Aorta (tissue), 5 donors: ENCODE measurements around the gene JARID2. TPM values are rescaled to one million over a fixed set of nuclear protein-coding genes. Genes with fewer than 3 reads are reported as not detected.

Experiments used
- ATAC-seq: fragments of 200-7000 bp; cut with Tn5 transposase; one replicate; pipeline ENCODE4 v1.9.1; 2022; ENCODE audit warnings: moderate library complexity; ENCODE audit not compliant: low FRiP score
- DNase-seq, 2 donors: peaks; one replicate each; pipeline ENCODE4 v3.0.0-alpha.2; 2020
- H3K27ac ChIP-seq, 2 donors: one replicate each; pipeline ENCODE4 v1.5.1; 2013; ENCODE audit warnings: low read length in 2 of 2, mild to moderate bottlenecking in 2 of 2, moderate library complexity in 2 of 2, control low read depth in 1 of 2, inconsistent platforms in 1 of 2, low read depth in 1 of 2
- H3K27me3 ChIP-seq, 2 donors: one replicate each; pipeline ENCODE4 v1.6.1; 2013; ENCODE audit warnings: control low read depth in 1 of 2, low read length in 1 of 2, mild to moderate bottlenecking in 1 of 2, moderate library complexity in 1 of 2; ENCODE audit not compliant: insufficient read depth in 2 of 2, control insufficient read depth in 1 of 2
- H3K36me3 ChIP-seq, 2 donors: one replicate each; pipeline ENCODE4 v1.6.1; 2013; ENCODE audit warnings: control low read depth in 1 of 2, low read length in 1 of 2, mild to moderate bottlenecking in 1 of 2; ENCODE audit not compliant: insufficient read depth in 2 of 2, control insufficient read depth in 1 of 2
- H3K4me1 ChIP-seq, 2 donors: one replicate each; pipeline ENCODE4 v1.6.1; 2013; ENCODE audit warnings: low read length in 2 of 2, control low read depth in 1 of 2, mild to moderate bottlenecking in 1 of 2, moderate library complexity in 1 of 2; ENCODE audit not compliant: insufficient read depth in 2 of 2, control insufficient read depth in 1 of 2
- H3K4me3 ChIP-seq, 2 donors: one replicate each; pipeline ENCODE4 v1.5.1; 2013; ENCODE audit warnings: low read length in 2 of 2, control low read depth in 1 of 2, mild to moderate bottlenecking in 1 of 2
- H3K9me3 ChIP-seq: one replicate; pipeline ENCODE4 v1.6.1; 2013; ENCODE audit warnings: mild to moderate bottlenecking, low read length; ENCODE audit not compliant: control insufficient read depth
- WGBS, 2 donors: extraction: QIAGEN DNeasy Blood & Tissue Kit; methylation state at CpG; one replicate each; pipeline ENCODE4 v1.1.7; 2013; 5-methylcytosine and 5-hydroxymethylcytosine counted together
- intact Hi-C, 2 donors: fragments of 100-400 bp; cut with DNase I; formaldehyde crosslinking; loops; one replicate each; pipeline versions ENCODE4 v1.14.2 to v1.15.0; 2022
- polyA plus RNA-seq, 2 donors: library from polyadenylated mRNA; stranded (reverse); fragments of 200-250 nt; gene quantifications; one replicate each; pipeline ENCODE4 v1.2.3, GENCODE V29; 2013
- total RNA-seq, 2 donors: library from RNA; stranded (reverse); fragmentation: NEBNext Ultra II Directional; extraction: Animal tissue kit (Norgen Biotek cat#: 25700); gene quantifications; one replicate each; pipeline ENCODE4 v1.2.1, GENCODE V29; 2021
- donor health status: healthy with polysubstance abuse.
- donor health status: Bipolar disorder and iron deficiency.
- donor health status: DM: no; HTN: no; CAD: no.
- donor health status: DM: no; HTN: no; CAD: no.
- donor health status: DM: yes; HTN: yes; CAD: no.

Gene JARID2
- total and polyA plus RNA-seq, 4 donors: 0.88 to 13.0 (median 7.1) TPM

DNA sequence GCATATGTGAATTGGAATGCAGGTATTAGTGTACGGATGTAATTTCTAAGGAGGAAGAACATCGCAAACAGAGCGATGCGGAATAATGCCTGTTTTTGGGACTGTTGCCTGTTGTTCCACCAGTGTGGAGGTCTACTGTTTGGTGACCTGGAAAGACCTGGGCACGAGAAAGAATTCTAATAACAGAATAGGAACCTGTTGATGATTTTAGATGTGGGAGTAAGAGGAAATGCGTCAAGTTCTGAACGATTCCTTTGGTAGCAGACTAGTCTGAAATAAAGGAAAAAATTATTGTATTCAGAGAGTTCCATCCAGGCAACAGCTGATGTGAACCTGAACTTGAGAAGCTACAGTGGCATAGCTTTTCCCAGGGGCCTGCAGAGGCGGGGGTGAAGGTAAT, 224.9 kb downstream of the JARID2 start:
- Histone ChIP-seq H3K27me3 (no peaks in the 10 kb centered on the region), H3K4me1 (peaks cover 0 to 5% of the 10 kb centered on the region in 2 donors), H3K9me3 (no peaks in the 10 kb centered on the region), H3K4me3 (no peak overlapping the region), H3K36me3 (peaks cover 0 to 5% of the 10 kb centered on the region in 2 donors), H3K27ac (no peak overlapping the region)
- DNase-seq (no peak), ATAC-seq (no peak)
- 95 to 96% methylated on average over 8 of the region's 8 CpGs for WGBS, 2 donors
- intact Hi-C loops: loop anchor here in 1 of 2 donors (10.0 kb wide), 1 partner anchor 226 kb away; the partner anchor contains the start of gene JARID2

DNA sequence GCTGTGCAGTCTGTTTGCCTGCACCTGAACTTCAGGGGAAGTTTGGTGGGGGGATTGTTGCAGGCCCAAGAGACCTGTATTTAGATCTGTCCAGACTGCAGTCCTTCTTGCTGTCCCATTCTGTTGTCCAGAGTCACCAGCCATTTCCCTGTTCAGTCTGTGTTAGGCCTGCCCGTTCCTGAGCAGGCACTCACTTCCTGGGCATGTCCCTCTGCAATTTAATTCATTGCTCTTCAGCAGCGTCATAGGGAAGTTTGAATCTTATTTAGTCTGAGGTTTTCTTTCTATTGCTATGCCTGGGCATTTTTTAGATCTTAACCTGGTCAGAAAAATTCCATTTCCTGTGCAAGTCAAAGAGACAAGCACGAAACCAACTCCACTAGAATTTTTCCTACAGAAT, 226.8 kb downstream of the JARID2 start:
- Histone ChIP-seq H3K9me3 (no peaks in the 10 kb centered on the region), H3K27me3 (no peaks in the 10 kb centered on the region), H3K4me1 (peaks cover 4 to 5% of the 10 kb centered on the region in 2 donors), H3K4me3 (no peak overlapping the region), H3K27ac (peak overlapping the region; percentile 9 to 13), H3K36me3 (peaks cover 0 to 5% of the 10 kb centered on the region in 2 donors)
- ATAC-seq (no peak), DNase-seq (no peak)
- 42 to 51% methylated on average over 3 of the region's 3 CpGs for WGBS, 2 donors
- intact Hi-C loops: loop anchor here in 1 of 2 donors (10.0 kb wide), 1 partner anchor 228 kb away; the partner anchor contains the start of gene JARID2

DNA sequence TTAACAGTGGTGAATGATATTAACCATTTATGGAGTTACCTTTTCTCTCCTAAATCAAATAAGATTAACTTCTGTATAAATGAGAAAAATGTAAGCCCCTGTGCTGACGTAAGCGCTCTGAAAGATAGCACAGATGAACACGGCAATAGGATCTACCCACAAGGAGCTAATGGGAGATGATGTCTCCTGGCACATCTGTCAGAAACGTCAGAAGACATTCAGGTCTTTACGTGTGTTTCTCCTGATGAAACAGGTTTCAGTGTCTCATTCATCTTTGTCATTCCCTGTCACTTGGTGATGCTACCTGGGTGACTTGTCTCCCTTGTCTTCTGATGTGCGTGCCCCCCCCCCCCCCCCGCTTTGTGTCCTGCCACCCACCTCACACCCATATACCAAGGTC, 227.3 kb downstream of the JARID2 start:
- intact Hi-C loops: loop anchor here in 1 of 2 donors (10.0 kb wide), 1 partner anchor 228 kb away; the partner anchor contains the start of gene JARID2
- peak overlapping the region in 1 of 2 donors; percentile 53 for H3K27ac ChIP-seq

DNA sequence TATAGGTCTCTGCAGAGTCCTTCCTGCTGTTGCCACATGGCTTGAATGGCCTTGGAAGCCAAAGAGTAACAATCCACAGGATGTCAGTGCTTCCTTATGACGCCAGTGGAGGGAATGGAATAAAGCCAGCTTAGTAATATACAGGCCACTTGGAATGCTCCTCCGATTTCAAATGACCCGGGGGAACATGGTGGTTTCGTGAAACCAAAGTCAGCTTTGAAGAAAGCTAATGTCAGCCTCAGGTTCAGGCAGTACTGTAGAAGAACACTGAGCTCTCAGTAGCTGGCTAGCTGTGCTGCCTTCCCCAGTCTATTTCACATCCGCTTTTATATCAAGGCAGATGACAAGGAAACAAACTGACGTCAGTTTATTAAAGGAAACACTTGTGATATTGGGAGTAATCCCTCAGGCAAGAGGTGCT, 227.9 kb downstream of the JARID2 start:
- ATAC-seq: no peak
- Histone ChIP-seq H3K9me3 (no peaks in the 10 kb centered on the region), H3K4me3 (no peak overlapping the region), H3K36me3 (peaks cover 0 to 3% of the 10 kb centered on the region in 2 donors), H3K27me3 (no peaks in the 10 kb centered on the region), H3K4me1 (peaks cover 7 to 13% of the 10 kb centered on the region in 2 donors), H3K27ac (no peak overlapping the region)
- DNase-seq: no peak
- intact Hi-C loops: loop anchor here in 1 of 2 donors (10.0 kb wide), 1 partner anchor 229 kb away; the partner anchor contains the start of gene JARID2
- 49 to 56% methylated on average over 6 of the region's 6 CpGs for WGBS, 2 donors

More for the DNA sequence above, 227.3 kb downstream of the JARID2 start:
- DNase-seq (no peak), ATAC-seq (no peak)
- peaks cover 0 to 5% of the 10 kb centered on the region in 2 donors for H3K36me3 ChIP-seq
- H3K9me3 ChIP-seq: no peaks in the 10 kb centered on the region
- H3K4me1 ChIP-seq: peaks cover 7 to 10% of the 10 kb centered on the region in 2 donors
- WGBS, 2 donors: 75 to 86% methylated on average over 6 to 7 of the region's 7 CpGs
- H3K27me3 ChIP-seq: no peaks in the 10 kb centered on the region
- no peak overlapping the region for H3K4me3 ChIP-seq

DNA sequence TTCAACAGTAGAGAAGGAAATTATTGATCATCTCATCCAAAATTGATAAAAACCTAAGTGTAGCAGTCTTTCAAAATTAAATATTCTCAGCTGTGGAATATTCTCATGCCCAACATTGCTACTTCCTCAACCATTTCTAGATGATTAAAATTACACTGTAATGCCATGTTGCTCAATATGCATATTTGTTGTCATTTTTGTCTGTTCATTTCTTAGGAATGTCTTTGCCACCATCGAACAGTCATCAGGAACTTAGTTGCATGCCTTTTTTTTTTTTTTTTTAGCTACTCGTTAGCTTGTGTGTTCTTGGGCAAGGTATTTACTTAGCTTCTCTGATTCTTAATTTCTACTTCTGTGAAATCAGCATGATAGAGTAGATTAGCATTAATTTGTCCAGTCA, 228.3 kb downstream of the JARID2 start:
- WGBS, 2 donors: 70 to 75% methylated on average over 2 of the region's 2 CpGs
- ATAC-seq (no peak), DNase-seq (no peak)
- peaks cover 0 to 2% of the 10 kb centered on the region in 2 donors for H3K36me3 ChIP-seq
- intact Hi-C loops: loop anchor here in 1 of 2 donors (10.0 kb wide), 1 partner anchor 229 kb away; the partner anchor contains the start of gene JARID2
- no peak overlapping the region for H3K4me3 ChIP-seq
- no peaks in the 10 kb centered on the region for H3K27me3 ChIP-seq
- H3K4me1 ChIP-seq: peaks cover 7 to 13% of the 10 kb centered on the region in 2 donors
- no peaks in the 10 kb centered on the region for H3K9me3 ChIP-seq
- H3K27ac ChIP-seq: no peak overlapping the region

DNA sequence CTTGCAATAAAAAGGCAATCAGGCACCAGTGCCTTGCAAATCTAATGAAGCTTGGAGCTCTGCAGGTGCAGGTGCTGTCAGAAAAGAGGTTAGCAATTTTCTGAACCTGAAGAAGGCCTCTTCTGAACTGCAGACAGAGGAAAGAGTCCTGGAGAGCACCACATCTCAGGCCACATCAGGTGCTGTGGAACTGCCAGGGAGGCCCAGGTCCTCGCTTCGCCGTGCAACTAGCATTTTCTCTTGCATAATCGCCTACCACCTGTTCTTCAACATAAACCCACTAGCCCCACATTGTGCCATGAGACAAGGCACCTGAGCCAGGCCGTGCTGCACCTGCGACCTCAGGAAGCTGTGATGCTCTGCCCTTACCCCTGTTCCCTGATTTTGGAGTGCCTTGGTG, 229.4 kb downstream of the JARID2 start:
- intact Hi-C loops: loop anchor here in 1 of 2 donors (10.0 kb wide), 1 partner anchor 230 kb away; the partner anchor contains the start of gene JARID2
- Histone ChIP-seq H3K27ac (no peak overlapping the region), H3K36me3 (peaks cover 0 to under 1% of the 10 kb centered on the region in 2 donors), H3K9me3 (no peaks in the 10 kb centered on the region), H3K27me3 (no peaks in the 10 kb centered on the region), H3K4me3 (no peak overlapping the region), H3K4me1 (peaks cover 7 to 13% of the 10 kb centered on the region in 2 donors)
- DNase-seq (no peak), ATAC-seq (no peak)
- 82 to 97% methylated on average over 6 of the region's 6 CpGs for WGBS, 2 donors

DNA sequence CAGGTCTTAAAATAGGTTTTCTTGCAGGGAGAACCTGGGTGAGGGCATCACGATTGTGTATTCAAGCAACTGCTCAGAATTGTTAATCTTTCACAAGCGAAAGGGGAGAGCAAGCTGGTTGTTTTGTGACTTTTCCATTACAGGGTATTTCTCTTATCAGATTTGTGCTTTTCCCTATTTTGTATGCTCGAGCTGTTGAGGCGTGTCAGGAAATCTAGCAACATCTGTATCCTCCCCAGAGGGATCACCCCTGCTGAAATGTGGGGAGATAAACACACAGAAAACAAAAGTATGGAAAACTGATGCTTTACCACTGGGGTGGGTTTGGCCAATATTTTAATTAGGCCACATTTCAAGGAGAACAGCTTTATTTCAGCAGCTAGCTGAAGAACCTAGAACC, 230.0 kb downstream of the JARID2 start:
- H3K9me3 ChIP-seq: no peaks in the 10 kb centered on the region
- no peaks in the 10 kb centered on the region for H3K27me3 ChIP-seq
- H3K4me1 ChIP-seq: peaks cover 7 to 13% of the 10 kb centered on the region in 2 donors
- intact Hi-C loops: loop anchor here in 1 of 2 donors (10.0 kb wide), 1 partner anchor 231 kb away; the partner anchor contains the start of gene JARID2
- H3K27ac ChIP-seq: peak overlapping the region; percentile 47 to 96
- H3K36me3 ChIP-seq: no peaks in the 10 kb centered on the region
- H3K4me3 ChIP-seq: no peak overlapping the region
- DNase-seq (no peak), ATAC-seq (no peak)
- WGBS, 2 donors: 61 to 69% methylated on average over 4 of the region's 4 CpGs

DNA sequence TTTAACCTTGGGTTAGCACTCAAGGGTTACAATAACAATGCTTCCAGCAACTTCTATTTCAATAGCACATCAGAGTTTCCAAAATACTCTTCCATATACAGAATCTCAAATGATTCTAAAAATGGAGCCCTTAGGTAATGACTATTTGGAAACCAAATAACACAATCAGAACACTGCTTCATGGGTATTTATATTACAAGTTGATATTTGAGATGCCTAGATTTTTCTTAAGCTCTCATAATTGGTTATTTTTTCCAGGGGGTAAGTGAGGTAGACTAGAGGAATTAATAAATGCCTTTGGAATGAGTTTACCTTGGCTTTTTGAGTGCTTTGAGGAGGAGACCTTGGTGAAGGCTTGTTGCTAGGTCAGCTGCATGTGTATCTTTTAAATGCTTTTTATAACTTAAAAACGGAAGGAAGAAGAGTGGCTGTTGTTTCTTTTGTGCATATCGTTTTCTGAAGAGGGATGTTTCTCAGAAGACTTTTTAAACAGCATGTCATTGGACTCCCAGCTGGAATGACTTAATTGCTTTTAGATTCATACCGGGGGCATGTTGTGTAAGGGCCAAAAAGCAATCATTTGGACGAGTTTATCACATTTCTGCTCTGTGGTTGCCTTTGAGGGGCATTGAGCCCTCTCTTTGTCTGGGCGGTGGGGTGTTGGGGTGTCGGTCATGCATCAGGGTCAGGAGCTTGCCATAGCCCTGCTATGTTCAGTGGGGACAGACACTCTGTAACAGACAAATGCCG, 230.9 kb downstream of the JARID2 start:
- DNase-seq: no peak
- H3K36me3 ChIP-seq: no peaks in the 10 kb centered on the region
- intact Hi-C loops: loop anchor here in 1 of 2 donors (10.0 kb wide), 1 partner anchor 232 kb away; the partner anchor contains the start of gene JARID2
- peaks cover 7 to 13% of the 10 kb centered on the region in 2 donors for H3K4me1 ChIP-seq
- 9 to 34% methylated on average over 7 of the region's 7 CpGs for WGBS, 2 donors
- peak overlapping the region; percentile 47 to 84 for H3K27ac ChIP-seq
- no peak overlapping the region for H3K4me3 ChIP-seq
- ATAC-seq: peak; percentile 39
- H3K9me3 ChIP-seq: no peaks in the 10 kb centered on the region
- no peaks in the 10 kb centered on the region for H3K27me3 ChIP-seq
